Measurements from ENCODE around the gene CMKLR1.

The CMKLR1 gene, protein sequence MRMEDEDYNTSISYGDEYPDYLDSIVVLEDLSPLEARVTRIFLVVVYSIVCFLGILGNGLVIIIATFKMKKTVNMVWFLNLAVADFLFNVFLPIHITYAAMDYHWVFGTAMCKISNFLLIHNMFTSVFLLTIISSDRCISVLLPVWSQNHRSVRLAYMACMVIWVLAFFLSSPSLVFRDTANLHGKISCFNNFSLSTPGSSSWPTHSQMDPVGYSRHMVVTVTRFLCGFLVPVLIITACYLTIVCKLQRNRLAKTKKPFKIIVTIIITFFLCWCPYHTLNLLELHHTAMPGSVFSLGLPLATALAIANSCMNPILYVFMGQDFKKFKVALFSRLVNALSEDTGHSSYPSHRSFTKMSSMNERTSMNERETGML

DNA sequence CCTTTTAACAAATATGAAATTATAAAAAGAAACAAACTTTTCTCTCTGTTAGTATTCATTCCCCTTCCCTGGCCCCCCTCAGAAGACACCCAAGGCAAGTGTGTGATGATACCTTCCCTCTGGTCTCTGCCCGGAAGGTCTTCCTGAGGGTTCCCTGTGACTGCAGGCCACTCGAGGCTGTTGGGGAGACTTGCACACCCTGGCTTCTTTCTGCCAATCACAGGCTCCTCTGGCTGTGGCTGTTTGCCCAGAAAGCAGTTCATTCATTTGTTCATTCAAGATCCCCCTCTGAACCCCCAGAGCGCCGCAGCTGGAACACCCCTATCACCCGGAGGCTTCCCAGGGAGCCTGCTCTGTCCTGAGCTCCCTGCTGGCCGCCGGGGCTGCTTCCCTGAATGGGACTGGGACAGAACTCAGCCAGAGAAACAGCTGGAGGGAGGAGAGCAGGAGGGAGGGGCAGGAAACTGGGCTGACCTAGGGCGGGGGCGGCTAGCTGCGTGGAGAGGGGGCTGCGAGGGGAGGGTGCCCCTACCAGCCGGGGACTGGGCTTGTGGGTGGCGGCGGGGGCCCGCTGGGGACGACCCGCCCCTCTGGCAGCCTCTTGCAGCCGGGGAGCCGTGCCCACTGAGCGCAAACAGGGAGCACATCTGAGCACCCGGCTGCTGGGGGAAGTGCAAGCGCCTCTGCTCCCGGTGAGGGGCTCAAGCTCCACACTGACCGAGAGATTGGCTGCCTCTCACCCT lies at the start of gene CMKLR1:
Gene CMKLR1 (minus strand): TSS at position 397 of the 743 bp plus-strand sequence. CDS start 45,720 bp downstream, outside the sequence.
- no peak for DNase-seq (ENCODE audit: low read depth in 2 of 2, low spot score in 1 of 2)

DNA sequence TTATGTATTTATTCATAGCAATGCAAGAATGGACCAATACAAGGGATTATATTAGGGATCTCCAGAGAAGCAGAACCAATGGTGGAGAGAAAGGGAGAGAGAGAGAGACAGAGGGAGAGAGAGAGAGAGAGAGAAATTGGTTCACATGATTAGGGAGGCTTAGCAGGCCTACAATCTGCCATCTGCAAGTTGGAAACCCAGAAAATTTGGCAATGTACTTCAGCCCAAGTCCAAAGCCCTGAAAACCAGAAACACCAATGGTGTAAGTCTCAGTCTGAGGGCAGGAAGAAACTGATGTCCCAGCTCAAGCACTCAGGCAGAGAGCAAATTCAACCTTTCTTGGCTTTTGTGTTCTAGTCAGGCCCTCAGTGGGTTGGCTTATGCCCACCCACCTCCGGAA lies 48.7 kb upstream of the CMKLR1 start:
- no peak for DNase-seq (ENCODE audit: low read depth in 2 of 2, low spot score in 1 of 2)

DNA sequence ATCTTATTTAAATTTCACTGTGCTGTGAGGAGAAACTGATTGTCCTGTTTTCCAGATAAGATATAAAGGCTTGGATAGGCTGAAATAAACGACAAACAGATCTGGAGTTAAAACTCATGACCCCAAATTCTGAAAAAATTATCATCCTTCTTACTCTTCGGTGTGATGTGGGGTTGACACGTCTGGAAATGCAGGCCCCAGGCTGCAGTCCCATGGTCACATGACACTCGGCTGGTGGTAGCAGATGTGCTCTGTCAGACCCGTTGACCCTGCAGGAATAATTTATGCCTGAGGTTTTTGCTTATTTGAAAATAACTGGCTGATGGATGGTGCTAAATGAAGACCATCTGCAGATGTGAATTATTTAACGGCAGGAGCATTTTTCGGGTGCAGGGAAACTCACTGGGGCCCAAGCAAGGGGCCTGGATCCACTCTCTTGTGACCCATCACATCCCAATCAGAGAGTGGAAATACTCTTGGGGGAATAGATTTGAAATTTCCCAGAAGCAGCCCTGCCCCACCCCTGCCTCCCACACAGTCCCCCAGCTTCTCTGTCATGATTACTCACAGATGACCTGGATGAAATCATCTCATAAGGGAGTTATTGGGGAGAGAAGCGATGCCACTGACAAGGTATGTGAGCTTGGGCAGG lies 47.7 kb upstream of the CMKLR1 start:
- DNase-seq (ENCODE audit: low read depth in 2 of 2, low spot score in 1 of 2): no peak

DNA sequence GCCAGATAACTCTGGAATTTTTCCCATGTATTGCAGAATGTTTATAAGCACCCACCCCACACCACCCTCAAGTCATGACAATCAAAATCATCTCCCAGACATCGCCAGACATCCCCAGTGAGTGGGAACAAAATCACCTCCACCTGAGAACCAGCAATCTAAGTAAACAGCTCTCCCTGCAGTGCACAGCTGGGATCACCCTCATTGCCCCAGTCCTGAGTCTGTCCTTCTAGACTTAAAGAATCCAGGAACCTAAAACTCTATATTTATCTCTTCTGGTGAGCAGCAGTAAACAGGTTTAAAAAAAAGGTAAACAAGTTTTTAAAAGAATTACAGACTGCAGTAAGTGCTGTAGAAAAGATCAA lies 43.3 kb upstream of the CMKLR1 start:
- DNase-seq (ENCODE audit: low read depth in 2 of 2, low spot score in 1 of 2): no peak

DNA sequence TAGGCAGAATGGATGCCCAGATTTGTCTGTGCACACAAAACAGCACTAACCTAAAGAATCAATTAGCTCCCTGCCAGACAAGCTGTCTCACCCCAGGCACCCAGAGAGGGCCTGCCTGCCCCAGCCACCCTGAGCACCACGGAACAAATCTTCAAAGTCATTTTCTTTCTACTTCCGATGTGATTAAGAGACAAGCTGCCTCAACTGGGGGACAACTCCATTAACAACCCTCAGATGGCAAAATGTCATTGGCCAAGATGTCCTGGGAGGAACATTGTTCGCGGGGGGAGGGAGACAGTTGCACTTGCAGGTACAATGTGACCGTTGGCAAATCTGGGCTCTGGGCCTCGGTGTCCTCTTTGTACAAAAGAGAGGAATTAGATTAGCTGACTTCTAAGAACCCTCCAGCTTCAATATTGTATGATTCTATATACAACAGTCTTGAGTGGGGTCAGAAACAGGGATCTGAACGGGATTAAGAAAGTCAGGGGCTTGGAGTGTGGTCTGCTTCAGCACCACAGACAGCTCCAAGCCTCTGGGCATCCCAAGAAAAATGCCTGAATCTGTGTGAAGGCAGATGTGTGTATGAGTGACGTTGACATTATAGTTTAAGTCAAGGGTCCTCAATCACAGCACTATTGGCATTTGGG lies 42.8 kb upstream of the CMKLR1 start:
- DNase-seq (ENCODE audit: low read depth in 2 of 2, low spot score in 1 of 2): no peak

DNA sequence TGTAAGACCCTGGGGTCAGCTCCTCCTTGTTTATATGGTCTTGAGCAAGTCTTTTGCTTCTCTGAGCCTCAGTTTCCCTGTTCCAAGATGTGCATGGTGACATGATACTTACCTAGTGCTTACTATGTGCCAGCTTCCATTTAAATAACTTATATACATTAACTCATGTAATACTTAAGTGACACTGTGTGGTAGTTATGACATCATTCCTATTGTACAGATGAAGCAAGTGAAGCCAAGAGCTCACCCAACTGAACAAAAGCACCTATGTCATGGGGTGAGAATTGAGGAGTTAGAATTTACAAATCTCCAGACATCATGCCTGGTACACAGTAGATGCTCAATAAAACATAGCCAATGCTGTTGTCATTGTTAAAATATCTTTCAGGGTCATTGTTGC lies 41.3 kb upstream of the CMKLR1 start:
- no peak for DNase-seq (ENCODE audit: low read depth in 2 of 2, low spot score in 1 of 2)

DNA sequence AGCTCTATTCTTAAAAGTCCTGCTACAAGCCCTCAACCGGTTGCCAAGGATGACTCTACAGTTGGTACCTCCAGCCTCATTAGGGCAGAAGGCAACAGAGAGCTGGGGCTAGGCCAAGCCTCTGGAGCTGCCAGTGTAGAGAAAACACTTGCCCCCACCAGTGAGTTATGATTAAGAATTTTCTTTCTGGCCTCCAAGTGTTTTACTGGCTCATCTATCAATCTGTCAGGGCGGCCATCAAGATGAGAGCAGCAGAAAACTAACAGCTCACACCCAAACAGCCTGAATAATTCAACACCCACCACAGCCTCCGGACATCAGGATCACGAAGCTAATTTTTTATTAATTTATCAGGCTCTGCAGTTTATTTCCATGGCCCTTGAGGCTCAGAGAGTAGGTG lies 40.7 kb upstream of the CMKLR1 start:
- DNase-seq (ENCODE audit: low read depth in 2 of 2, low spot score in 1 of 2): no peak

DNA sequence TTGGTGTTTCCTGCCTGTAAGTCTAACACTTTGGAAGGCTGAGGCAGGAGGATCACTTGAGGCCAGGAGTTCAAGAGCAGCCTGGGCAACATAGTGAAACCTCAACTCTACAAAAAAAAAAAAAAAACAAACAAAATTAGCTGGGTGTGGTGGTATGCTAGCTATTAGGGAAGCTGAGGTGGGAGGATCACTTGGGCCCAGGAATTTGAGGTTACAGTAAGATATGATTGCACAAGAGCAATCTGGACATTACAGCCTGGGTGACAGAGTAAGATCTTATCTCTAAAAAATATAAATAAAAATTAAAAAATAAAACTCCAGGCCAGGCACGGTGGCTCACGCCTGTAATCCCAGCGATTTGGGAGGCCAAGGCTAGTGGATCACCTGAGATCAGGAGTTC lies 39.8 kb upstream of the CMKLR1 start:
- no peak for DNase-seq (ENCODE audit: low read depth in 2 of 2, low spot score in 1 of 2)

DNA sequence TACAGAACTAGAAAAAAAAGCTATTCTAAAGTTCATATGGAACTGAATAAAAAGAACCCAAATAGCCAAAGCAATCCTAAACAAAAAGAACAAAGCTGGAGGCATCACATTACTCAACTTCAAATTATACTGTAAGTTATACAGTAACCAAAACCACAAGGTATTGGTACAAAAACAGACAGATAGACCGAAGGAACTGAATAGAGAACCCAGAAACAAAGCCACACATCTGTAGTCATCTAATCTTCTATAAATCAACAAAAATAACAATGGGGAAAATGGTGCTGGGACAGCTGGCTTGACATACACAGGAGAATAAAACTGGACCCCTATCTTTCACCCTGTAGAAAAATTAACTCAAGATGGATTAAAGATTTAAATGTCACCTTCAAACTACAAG lies 38.1 kb upstream of the CMKLR1 start:
- no peak for DNase-seq (ENCODE audit: low read depth in 2 of 2, low spot score in 1 of 2)

DNA sequence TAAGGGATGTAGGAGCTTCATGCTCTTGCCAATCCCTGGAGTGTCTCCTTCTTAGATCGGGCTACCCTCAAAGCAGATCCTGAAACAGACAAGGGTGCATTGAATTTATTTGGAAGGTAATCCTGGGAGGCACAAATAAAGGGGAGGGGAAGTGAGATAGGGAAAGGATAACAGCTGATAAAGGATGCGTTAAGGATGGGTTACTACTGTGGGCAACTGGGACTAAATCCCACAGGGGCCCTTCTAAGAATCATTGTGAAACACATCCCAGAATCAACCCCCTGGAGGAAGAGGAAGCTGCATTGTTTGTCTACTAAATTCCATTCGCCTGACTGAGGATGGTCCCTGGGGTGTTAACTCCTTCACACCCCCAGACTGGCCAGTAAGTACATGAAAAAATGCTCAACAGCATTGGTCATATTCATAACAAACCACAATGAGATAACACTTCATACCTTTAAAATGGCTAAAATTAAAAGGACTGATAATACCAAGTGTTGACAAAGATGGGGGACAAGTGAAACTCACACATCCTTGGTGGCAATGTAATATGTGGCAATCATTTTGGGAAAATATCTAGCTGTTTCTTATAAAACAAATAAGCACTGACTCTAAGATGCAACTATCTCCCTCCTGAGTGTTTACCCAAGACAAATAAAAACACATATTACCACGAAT lies 37.0 kb upstream of the CMKLR1 start:
- DNase-seq (ENCODE audit: low read depth in 2 of 2, low spot score in 1 of 2): no peak

DNA sequence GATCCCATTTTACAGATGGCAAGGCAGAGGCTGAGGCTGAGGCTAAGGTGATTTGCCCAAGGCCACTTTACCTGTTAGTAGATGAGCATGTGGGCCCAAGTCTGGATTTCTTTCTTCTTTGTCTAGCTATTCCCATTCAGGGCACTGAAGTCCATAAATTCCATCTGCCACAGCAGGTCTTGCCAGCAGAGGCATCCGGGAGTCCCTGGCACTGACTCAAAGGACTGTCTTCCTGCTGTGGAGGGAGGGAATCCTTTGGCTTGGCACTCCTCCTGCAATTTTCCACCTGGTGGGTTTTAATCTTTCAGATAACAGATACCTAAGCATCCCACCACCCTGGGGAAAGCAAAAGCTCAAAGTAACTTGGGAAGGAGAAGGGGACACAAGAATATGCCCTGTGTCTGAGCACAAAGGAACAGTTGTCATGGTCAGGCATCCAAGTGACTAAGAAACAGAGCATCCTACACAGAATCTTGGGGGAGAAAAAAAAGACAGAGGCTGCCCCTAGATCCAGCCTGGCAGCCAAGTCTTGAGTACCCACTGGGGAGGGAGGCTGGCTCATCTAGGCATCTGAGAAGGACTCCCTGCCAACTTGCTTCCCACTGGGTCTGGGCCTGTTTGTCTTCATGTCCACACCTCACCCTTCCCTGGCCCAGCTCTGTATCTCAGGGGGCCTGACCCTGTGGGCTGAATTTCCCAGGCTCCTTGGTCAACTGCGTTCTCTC lies 35.6 kb upstream of the CMKLR1 start:
- DNase-seq (ENCODE audit: low read depth in 2 of 2, low spot score in 1 of 2): no peak

DNA sequence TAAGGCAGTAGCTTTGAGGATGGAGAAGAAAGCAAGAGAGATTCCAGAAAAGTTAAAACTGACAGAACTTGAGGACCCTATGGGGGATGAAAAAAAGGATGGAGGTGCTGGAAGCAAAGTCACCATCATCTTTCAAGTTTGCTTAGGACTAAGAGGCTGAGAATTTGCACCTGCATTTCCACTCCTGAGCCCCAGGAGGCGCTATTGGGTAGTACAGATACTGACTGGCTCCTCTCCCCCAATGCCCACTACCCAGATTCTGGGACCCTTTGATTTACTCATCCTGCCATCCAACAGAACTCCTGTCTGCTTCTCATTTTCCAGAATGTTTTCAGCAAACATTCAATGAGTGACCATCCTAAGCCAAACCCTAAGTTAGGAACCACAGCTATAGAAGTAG lies 34.0 kb upstream of the CMKLR1 start:
- no peak for DNase-seq (ENCODE audit: low read depth in 2 of 2, low spot score in 1 of 2)

DNA sequence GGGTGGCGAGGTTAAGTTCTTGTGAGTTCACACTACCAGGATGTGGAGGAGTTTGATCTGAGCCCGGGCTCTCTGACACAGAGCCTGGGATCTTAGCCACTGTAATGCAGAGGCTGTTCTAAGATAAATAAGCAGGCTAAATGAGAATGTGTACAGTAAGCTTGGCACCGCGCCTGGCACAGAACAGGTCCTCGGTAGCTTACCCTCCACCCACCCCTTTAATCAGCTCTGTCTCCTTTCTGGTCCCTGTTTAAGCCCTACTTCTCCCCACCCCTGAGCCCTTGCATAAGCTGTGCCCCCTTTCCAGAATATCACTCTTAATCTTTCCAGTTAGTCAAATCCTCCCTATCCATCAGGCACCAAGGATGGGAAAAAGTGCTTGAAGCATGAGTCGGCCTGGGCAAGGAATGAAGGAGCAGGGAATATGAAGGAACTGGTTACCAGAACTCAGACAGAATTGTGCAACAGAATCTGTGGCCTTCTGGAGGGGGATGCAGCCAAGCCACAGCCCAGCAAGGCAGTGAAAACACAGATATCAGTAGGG lies 32.8 kb upstream of the CMKLR1 start:
- DNase-seq (ENCODE audit: low read depth in 2 of 2, low spot score in 1 of 2): no peak

DNA sequence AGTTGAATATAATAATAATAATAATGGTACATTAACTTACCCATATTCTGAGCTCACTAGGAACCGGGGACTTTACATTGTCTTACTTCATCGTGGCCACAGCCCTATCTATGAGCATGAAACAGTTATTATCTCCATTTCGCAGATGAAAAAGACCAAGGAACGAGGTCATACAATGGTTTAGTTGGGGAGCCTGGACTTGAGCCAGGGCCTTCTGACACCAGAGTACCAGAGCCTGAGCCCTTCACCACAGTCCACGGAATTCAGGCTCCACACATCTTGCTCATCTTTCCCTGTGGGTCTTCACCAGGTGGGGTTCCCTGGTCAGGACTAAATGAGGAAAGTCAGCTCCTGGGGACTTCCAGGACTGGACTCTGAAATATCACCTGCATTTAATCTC lies 31.3 kb upstream of the CMKLR1 start:
- no peak for DNase-seq (ENCODE audit: low read depth in 2 of 2, low spot score in 1 of 2)

DNA sequence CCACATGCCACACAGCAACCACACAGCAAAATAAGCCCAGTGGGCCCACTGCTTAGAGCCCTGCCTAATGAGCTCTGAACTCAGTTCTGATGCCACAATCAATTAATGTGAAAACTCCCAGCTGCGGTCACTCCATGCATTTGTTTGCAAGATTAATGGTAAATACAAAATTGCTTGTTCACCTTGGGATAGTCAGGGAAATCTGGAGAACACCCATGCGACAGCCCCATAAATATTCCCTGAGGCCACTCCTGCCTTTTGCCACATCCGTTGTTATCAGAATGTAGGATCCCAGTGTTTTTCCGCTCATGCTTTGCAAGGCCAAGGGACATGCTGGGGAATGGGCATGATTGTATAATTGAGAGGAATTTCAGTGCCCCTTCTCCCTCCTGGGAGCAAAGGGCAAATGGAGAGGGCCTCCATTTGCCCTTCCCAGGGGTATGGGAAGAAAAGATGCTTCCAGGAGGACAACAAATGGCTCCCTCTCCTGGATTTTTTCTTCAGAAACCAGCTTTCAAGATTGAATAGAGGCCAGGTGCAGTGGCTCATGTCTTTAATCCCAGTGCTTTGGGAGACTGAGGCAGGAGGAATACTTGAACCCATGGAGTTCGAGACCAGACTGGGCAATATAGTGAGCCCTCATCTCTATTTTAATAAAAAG lies 30.8 kb upstream of the CMKLR1 start:
- DNase-seq (ENCODE audit: low read depth in 2 of 2, low spot score in 1 of 2): no peak

DNA sequence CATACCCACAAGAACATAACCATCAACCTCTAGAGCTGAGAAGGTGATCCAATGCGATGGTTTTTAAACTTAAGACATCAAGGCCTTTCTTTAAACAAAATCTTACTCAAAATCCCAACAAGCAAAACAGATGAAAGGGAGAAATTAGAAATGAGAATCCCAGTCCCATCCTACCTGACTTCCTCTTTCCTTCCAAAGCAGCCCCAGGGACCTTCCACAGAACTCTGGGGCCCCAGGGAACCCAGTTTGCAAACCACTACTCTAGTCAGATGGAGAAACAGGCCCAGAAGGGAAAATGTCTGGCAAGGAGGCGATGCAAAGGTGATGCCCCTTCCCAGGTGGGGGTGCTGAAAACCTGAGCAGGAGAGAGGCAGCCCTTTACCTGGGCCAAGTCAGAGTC lies 29.0 kb upstream of the CMKLR1 start:
- DNase-seq (ENCODE audit: low read depth in 2 of 2, low spot score in 1 of 2): no peak

DNA sequence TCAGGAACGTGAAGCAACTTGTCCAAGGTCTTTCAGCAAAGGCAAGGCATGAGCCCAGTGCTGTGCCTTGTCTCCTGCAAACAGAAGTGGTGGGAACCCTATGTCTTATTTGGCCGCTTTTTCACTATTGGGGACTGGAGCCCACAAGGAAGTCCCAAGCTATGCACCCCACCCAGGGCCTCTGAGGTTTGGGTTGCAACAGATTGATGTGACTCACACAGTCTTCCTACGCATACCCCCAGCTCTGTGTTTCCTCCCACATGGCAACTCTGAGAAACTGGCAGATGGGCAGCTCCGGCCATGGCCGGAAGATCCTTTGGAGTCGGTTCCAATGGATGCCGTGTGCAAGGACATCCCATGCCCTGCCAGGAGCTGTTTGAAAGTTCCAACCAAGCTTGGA lies 28.3 kb upstream of the CMKLR1 start:
- no peak for DNase-seq (ENCODE audit: low read depth in 2 of 2, low spot score in 1 of 2)

DNA sequence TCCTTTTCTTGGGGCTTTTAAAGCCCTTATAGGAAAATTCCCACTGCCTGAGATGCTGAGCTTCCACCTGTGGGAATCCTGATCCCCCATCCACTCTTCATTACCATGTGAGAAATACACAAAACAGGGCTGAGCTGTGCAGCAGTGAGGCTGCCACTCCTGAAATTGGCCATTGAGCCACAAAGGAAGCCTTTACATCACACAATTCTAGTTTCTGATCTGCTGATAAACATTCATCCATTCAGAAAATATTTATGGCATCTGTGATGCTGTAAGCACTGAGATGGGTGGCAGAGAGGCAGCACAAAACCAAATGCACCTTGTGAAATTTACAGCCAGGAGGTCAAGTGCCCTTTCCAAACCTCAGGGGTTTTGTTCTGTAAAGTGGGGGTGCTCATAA lies 26.2 kb upstream of the CMKLR1 start:
- no peak for DNase-seq (ENCODE audit: low read depth in 2 of 2, low spot score in 1 of 2)

DNA sequence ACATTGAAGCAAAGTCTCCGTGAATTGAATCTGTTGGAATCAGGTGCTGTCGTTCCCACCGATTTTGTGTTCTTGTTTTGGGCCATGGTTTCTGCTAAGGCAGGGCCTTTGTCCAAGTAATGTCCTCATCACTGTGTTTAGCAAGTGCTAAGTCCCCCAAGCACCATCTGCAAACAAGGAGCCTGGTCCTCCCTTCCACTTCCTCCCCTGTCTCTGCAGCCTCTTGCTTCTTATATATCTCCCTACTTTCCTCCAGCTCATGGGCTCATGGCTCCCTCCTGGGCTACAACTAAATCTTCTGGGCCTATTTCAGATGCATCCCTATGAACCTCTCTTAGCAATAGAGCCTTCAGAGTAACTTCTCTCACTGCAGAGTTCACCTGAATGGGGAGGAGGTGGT lies 25.8 kb upstream of the CMKLR1 start:
- no peak for DNase-seq (ENCODE audit: low read depth in 2 of 2, low spot score in 1 of 2)

DNA sequence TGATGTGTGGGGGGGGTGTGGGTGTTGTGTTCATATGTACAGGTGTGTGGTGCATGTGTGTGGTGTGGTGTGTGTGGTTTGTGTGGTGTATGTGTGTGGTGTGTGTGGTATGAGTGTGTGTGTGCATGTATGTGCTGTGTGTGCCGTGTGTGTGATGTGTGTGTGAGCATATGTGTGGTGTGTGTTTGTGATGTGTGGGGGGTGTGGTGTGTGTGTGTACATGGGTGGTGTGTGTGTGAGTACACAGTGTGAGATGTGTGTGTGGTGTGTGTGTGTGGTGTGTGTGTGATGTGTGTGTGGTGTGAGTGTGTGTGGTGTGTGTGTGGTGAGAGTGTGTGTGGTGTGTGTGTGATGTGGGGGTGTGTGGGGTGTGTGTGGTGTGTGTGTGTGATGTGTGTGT lies 24.5 kb upstream of the CMKLR1 start:
- no peak for DNase-seq (ENCODE audit: low read depth in 2 of 2, low spot score in 1 of 2)
